Uterus (tissue), 2 donors: Measurements from ENCODE around the gene ADGRL3.

ENCODE experiments used
- POLR2A ChIP-seq, 2 donors: fragments of 450-650 bp; IDR thresholded peaks; one replicate each; pipeline ENCODE4 v1.6.1; 2016; ENCODE audit warnings: antibody characterized with exemption in 2 of 2, mild to moderate bottlenecking in 1 of 2, moderate library complexity in 1 of 2
- TF ChIP-seq, protein P1 (sequence below), 4 experiments: fragments of 200-600 bp in 2 of 4; fragments of 450-650 bp in 2 of 4; sonication (generic) in 2 of 4; IDR thresholded peaks; one replicate each; pipeline ENCODE4 v1.5.1; 2016 to 2019; ENCODE audit warnings: antibody characterized with exemption in 4 of 4, mild to moderate bottlenecking in 2 of 4, moderate library complexity in 1 of 4

GRCh38 chr4:62051332-62051731 is 851.2 kb downstream of the ADGRL3 start:
- TF ChIP-seq, protein P1, sequence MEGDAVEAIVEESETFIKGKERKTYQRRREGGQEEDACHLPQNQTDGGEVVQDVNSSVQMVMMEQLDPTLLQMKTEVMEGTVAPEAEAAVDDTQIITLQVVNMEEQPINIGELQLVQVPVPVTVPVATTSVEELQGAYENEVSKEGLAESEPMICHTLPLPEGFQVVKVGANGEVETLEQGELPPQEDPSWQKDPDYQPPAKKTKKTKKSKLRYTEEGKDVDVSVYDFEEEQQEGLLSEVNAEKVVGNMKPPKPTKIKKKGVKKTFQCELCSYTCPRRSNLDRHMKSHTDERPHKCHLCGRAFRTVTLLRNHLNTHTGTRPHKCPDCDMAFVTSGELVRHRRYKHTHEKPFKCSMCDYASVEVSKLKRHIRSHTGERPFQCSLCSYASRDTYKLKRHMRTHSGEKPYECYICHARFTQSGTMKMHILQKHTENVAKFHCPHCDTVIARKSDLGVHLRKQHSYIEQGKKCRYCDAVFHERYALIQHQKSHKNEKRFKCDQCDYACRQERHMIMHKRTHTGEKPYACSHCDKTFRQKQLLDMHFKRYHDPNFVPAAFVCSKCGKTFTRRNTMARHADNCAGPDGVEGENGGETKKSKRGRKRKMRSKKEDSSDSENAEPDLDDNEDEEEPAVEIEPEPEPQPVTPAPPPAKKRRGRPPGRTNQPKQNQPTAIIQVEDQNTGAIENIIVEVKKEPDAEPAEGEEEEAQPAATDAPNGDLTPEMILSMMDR (IDR thresholded peaks at IDR 0.05) = no peak
- TF ChIP-seq POLR2A (IDR thresholded peaks at IDR 0.05) = no peak
